K562 (cell line): ENCODE measurements around the gene HOXB3. TPM values are rescaled to one million over a fixed set of nuclear protein-coding genes. Genes with fewer than 3 reads are reported as not detected.
A peak's percentile ranks its signal among the peaks of the same experiment; 100 is the strongest.

ENCODE experiments used
- CBFB ChIP-seq: sonication (generic); formaldehyde crosslinking; IDR thresholded peaks from 2 replicates; pipeline ENCODE4 v1.4.0; 2020; ENCODE audit warnings: mild to moderate bottlenecking, missing genetic modification reagents
- FOS ChIP-seq: IDR thresholded peaks from 3 replicates; pipeline ENCODE4 v1.6.1; 2011; ENCODE audit not compliant: insufficient read length; ENCODE audit errors: extremely low read depth
- KDM1A ChIP-seq, 2 experiments: fragments of 450-650 bp; IDR thresholded peaks; 2 replicates each; pipeline ENCODE4 v1.6.1; 2016; ENCODE audit warnings: mild to moderate bottlenecking in 2 of 2
- NCOA6 ChIP-seq: fragments of 450-650 bp; IDR thresholded peaks from 2 replicates; pipeline ENCODE4 v1.6.1; 2017; ENCODE audit warnings: mild to moderate bottlenecking
- RAD21 ChIP-seq, 2 experiments: fragments of 250-450 bp in 1 of 2; fragments of 450-650 bp in 1 of 2; sonication (Bioruptor Pico) in 1 of 2; formaldehyde crosslinking in 1 of 2; IDR thresholded peaks in 1 of 2; conservative IDR thresholded peaks in 1 of 2; 2 replicates each; pipeline versions ENCODE4 v1.4.0 to v1.8.0; 2020 to 2022; ENCODE audit warnings: mild to moderate bottlenecking in 2 of 2, moderate library complexity in 1 of 2
- SMC3 ChIP-seq: conservative IDR thresholded peaks from 2 replicates; pipeline ENCODE4 v1.6.1; 2011; ENCODE audit warnings: low read depth, low read length, improper control_type of control experiment; ENCODE audit not compliant: insufficient read depth
- TAF15 ChIP-seq: fragments of 200-400 bp; formaldehyde crosslinking; IDR thresholded peaks from 2 replicates; pipeline ENCODE4 v1.6.1; 2017; ENCODE audit warnings: mild to moderate bottlenecking, low read depth, low read length, moderate library complexity
- ZFP36 ChIP-seq: fragments of 150-350 bp; IDR thresholded peaks from 2 replicates; pipeline ENCODE4 v1.6.1; 2018; ENCODE audit warnings: low read length, low read depth; ENCODE audit not compliant: partially characterized antibody
- ZNF316 ChIP-seq: fragments of 450-650 bp; IDR thresholded peaks from 2 replicates; pipeline ENCODE4 v1.6.1; 2016
- polyA plus RNA-seq, 8 experiments: library from polyadenylated mRNA; depleted of rRNA in 4 of 8; stranded (reverse) in 5 of 8; unstranded in 3 of 8; fragments of >200 nt; fragmentation: Nextera tagmentation in 2 of 8; fragmentation: Illumina TruSeq in 1 of 8; extraction: Ambion mirVana in 2 of 8; extraction: Trizol in 1 of 8; gene quantifications; 2 replicates each; pipeline versions ENCODE4 v1.2.1 to v1.2.3, GENCODE V29; 2011 to 2014; ENCODE audit warnings: inconsistent platforms in 1 of 8, missing spikeins in 1 of 8
- total RNA-seq, 7 experiments: library from RNA; depleted of rRNA in 6 of 7; stranded (reverse); fragments of >200 nt in 6 of 7; fragmentation: Illumina TruSeq in 2 of 7; extraction: Trizol in 2 of 7; gene quantifications; 2 replicates each; pipeline versions ENCODE4 v1.2.1 to v1.2.3, GENCODE V29; 2011 to 2021; ENCODE audit warnings: low replicate concordance in 1 of 7
- TF ChIP-seq, protein P1 (sequence below): sonication (generic); formaldehyde crosslinking; IDR thresholded peaks from 2 replicates; pipeline ENCODE4 v1.8.0; 2022; ENCODE audit warnings: mild to moderate bottlenecking, missing genetic modification reagents, borderline replicate concordance
- TF ChIP-seq, protein P2 (sequence below): sonication (generic); formaldehyde crosslinking; IDR thresholded peaks from 2 replicates; pipeline ENCODE4 v1.8.1; 2022; ENCODE audit warnings: missing genetic modification reagents
- TF ChIP-seq, protein P3 (sequence below), 2 experiments: fragments of 450-650 bp; formaldehyde crosslinking in 1 of 2; IDR thresholded peaks; 2 replicates each; pipeline versions ENCODE4 v1.4.0 to v1.6.1; 2014 to 2020; ENCODE audit warnings: mild to moderate bottlenecking in 2 of 2, borderline replicate concordance in 1 of 2, low read depth in 1 of 2

The HOXB3 gene
- total and polyA plus RNA-seq, 9 of the 15 experiments (the other 6 are each of a cell fraction or from before 2014, with no cell fraction given), result 2.4 to 41.3 (median 20.2) TPM

DNA sequence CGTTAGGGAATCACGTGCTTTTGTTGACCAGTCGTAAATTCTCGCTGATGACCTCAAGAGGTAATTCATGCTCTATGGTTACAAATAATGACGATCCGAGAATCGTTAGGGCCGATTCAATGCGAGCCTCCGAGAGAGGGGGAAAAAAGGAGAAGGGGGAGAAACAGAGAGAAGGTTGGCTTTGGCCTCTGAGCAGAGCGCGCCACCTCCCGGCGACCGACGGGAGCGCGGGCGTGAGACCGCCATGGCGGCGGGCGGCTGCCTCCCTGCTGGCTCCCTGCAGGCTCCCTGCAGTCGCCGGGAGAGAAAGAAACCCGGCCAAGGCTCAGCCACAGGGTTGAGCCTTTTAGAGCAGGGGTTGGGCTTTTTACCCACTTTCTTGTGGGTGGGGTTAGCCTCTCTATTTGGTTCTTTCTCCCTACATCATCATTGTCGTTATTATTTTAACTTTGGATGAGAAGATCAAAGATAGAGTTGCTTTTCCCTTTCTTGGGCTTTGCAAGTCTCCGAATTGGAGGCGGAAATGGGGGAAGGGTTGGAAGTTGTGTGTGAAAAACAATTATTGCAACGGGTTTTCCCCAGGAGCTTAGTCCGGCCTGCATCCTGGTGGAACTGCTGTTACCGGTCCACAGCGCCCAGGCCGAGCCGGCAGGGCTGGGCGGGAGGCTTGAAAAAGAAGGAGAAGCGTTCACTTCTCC is 3.9 kb upstream of the HOXB3 start (continued):
- TF ChIP-seq, protein P1, sequence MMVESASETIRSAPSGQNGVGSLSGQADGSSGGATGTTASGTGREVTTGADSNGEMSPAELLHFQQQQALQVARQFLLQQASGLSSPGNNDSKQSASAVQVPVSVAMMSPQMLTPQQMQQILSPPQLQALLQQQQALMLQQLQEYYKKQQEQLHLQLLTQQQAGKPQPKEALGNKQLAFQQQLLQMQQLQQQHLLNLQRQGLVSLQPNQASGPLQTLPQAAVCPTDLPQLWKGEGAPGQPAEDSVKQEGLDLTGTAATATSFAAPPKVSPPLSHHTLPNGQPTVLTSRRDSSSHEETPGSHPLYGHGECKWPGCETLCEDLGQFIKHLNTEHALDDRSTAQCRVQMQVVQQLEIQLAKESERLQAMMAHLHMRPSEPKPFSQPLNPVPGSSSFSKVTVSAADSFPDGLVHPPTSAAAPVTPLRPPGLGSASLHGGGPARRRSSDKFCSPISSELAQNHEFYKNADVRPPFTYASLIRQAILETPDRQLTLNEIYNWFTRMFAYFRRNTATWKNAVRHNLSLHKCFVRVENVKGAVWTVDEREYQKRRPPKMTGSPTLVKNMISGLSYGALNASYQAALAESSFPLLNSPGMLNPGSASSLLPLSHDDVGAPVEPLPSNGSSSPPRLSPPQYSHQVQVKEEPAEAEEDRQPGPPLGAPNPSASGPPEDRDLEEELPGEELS (CRISPR knock-in tag), result no peak
- TF ChIP-seq NCOA6 (no peak), FOS (no peak), RAD21 (CRISPR knock-in tag; conservative IDR thresholded peaks at IDR 0.05 in 1 of 2, IDR thresholded peaks at IDR 0.05 in 1 of 2) (peak; percentile 73 to 95), SMC3 (peak; percentile 97), ZFP36 (no peak), CBFB (CRISPR knock-in tag) (no peak), KDM1A (IDR thresholded peaks at IDR 0.05) (no peak), TAF15 (no peak), ZNF316 (peak; percentile 14; the same call in 1 of the 2 replicates)
- TF ChIP-seq, protein P2, sequence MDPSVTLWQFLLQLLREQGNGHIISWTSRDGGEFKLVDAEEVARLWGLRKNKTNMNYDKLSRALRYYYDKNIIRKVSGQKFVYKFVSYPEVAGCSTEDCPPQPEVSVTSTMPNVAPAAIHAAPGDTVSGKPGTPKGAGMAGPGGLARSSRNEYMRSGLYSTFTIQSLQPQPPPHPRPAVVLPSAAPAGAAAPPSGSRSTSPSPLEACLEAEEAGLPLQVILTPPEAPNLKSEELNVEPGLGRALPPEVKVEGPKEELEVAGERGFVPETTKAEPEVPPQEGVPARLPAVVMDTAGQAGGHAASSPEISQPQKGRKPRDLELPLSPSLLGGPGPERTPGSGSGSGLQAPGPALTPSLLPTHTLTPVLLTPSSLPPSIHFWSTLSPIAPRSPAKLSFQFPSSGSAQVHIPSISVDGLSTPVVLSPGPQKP, result no peak
- TF ChIP-seq, protein P3, sequence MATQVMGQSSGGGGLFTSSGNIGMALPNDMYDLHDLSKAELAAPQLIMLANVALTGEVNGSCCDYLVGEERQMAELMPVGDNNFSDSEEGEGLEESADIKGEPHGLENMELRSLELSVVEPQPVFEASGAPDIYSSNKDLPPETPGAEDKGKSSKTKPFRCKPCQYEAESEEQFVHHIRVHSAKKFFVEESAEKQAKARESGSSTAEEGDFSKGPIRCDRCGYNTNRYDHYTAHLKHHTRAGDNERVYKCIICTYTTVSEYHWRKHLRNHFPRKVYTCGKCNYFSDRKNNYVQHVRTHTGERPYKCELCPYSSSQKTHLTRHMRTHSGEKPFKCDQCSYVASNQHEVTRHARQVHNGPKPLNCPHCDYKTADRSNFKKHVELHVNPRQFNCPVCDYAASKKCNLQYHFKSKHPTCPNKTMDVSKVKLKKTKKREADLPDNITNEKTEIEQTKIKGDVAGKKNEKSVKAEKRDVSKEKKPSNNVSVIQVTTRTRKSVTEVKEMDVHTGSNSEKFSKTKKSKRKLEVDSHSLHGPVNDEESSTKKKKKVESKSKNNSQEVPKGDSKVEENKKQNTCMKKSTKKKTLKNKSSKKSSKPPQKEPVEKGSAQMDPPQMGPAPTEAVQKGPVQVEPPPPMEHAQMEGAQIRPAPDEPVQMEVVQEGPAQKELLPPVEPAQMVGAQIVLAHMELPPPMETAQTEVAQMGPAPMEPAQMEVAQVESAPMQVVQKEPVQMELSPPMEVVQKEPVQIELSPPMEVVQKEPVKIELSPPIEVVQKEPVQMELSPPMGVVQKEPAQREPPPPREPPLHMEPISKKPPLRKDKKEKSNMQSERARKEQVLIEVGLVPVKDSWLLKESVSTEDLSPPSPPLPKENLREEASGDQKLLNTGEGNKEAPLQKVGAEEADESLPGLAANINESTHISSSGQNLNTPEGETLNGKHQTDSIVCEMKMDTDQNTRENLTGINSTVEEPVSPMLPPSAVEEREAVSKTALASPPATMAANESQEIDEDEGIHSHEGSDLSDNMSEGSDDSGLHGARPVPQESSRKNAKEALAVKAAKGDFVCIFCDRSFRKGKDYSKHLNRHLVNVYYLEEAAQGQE (IDR thresholded peaks at IDR 0.05; ENCODE audit: borderline replicate concordance), result peak; percentile 90
- TF ChIP-seq, protein P3 (CRISPR knock-in tag; IDR thresholded peaks at IDR 0.05; ENCODE audit: low read depth), result no peak
